Mesendoderm (in vitro differentiated cells): ENCODE results near the gene THAP5.

Experiments used
- DNase-seq: peaks from one replicate; pipeline ENCODE4 v3.0.0; 2013
- H2AK5ac ChIP-seq: 2 replicates; pipeline ENCODE4 v1.6.1; 2013; ENCODE audit warnings: low read length, inconsistent platforms
- H2BK120ac ChIP-seq: 2 replicates; pipeline ENCODE4 v1.6.1; 2013; ENCODE audit warnings: low read depth, mild to moderate bottlenecking, low read length, moderate library complexity, mixed read lengths
- H2BK15ac ChIP-seq: replicated peaks from 2 replicates; pipeline ENCODE4 v1.6.1; 2013; ENCODE audit warnings: low read depth, mild to moderate bottlenecking, moderate library complexity
- H2BK5ac ChIP-seq: 2 replicates; pipeline ENCODE4 v1.6.1; 2013; ENCODE audit warnings: low read length, inconsistent platforms
- H3K18ac ChIP-seq: 2 replicates; pipeline ENCODE4 v1.6.1; 2013; ENCODE audit warnings: mild to moderate bottlenecking, low read length, mixed read lengths
- H3K23ac ChIP-seq: one replicate; pipeline ENCODE4 v1.6.1; 2013; ENCODE audit warnings: low read length
- H3K27ac ChIP-seq: 2 replicates; pipeline ENCODE4 v1.5.1; 2013; ENCODE audit warnings: low read depth, mild to moderate bottlenecking, inconsistent platforms, low read length, moderate library complexity
- H3K27me3 ChIP-seq: 2 replicates; pipeline ENCODE4 v1.6.1; 2013; ENCODE audit warnings: low read length, control low read depth, mild to moderate bottlenecking, inconsistent platforms; ENCODE audit not compliant: insufficient read depth, poor library complexity
- H3K36me3 ChIP-seq: 2 replicates; pipeline ENCODE4 v1.6.1; 2013; ENCODE audit warnings: low read length, inconsistent platforms; ENCODE audit not compliant: control insufficient read depth, insufficient read depth
- H3K4ac ChIP-seq: one replicate; pipeline ENCODE4 v1.6.1; 2013; ENCODE audit warnings: low read depth, mild to moderate bottlenecking, low read length, moderate library complexity
- H3K4me1 ChIP-seq: 2 replicates; pipeline ENCODE4 v1.6.1; 2013; ENCODE audit warnings: low read depth, low read length, inconsistent platforms; ENCODE audit not compliant: control insufficient read depth
- H3K4me2 ChIP-seq: 2 replicates; pipeline ENCODE4 v1.6.1; 2013; ENCODE audit warnings: low read length
- H3K4me3 ChIP-seq: 2 replicates; pipeline ENCODE4 v1.5.1; 2013; ENCODE audit warnings: mild to moderate bottlenecking, low read length
- H3K56ac ChIP-seq: one replicate; pipeline ENCODE4 v1.6.1; 2013; ENCODE audit warnings: low read length
- H3K79me1 ChIP-seq: 2 replicates; pipeline ENCODE4 v1.6.1; 2013; ENCODE audit warnings: low read length, inconsistent platforms
- H3K79me2 ChIP-seq: 2 replicates; pipeline ENCODE4 v1.6.1; 2013; ENCODE audit warnings: mild to moderate bottlenecking, low read length; ENCODE audit not compliant: control insufficient read depth, insufficient read depth
- H3K9ac ChIP-seq: 2 replicates; pipeline ENCODE4 v1.6.1; 2013; ENCODE audit warnings: low read length, inconsistent platforms
- H4K5ac ChIP-seq: one replicate; pipeline ENCODE4 v1.6.1; 2013; ENCODE audit warnings: low read length
- H4K8ac ChIP-seq: one replicate; pipeline ENCODE4 v1.6.1; 2013; ENCODE audit warnings: low read depth, mild to moderate bottlenecking, control low read depth, low read length, moderate library complexity
- WGBS: extraction: QIAGEN DNeasy Blood & Tissue Kit; methylation state at CpG from one replicate; pipeline ENCODE4 v1.1.7; 2013; ENCODE audit warnings: low lambda C conversion rate, missing lambda C conversion rate; ENCODE audit not compliant: insufficient coverage; ENCODE audit errors: extremely low coverage; 5-methylcytosine and 5-hydroxymethylcytosine counted together

Gene THAP5

GRCh38 chr7:108600399-108600798 is 30.9 kb upstream of the THAP5 start:
- Histone ChIP-seq H2AK5ac (no peak overlapping the region), H2BK120ac (no peak overlapping the region), H3K18ac (no peak overlapping the region), H2BK5ac (no peak overlapping the region), H2BK15ac (no peak overlapping the region), H3K4me3 (no peak overlapping the region), H3K79me2 (no peaks in the 10 kb centered on the region), H3K4me1 (no peaks in the 10 kb centered on the region), H4K5ac (no peak overlapping the region), H3K36me3 (no peaks in the 10 kb centered on the region), H3K56ac (no peak overlapping the region), H4K8ac (no peak overlapping the region), H3K23ac (no peak overlapping the region), H3K4me2 (no peak overlapping the region), H3K27me3 (no peaks in the 10 kb centered on the region), H3K27ac (no peak overlapping the region), H3K9ac (no peak overlapping the region), H3K4ac (no peak overlapping the region), H3K79me1 (no peaks in the 10 kb centered on the region)
- no peak for DNase-seq
- WGBS: no CpG with 5 or more reads among the region's 1 CpG

- H2BK120ac ChIP-seq: no peak overlapping the region
- no peak overlapping the region for H4K5ac ChIP-seq
- H3K79me1 ChIP-seq: no peaks in the 10 kb centered on the region
- no peak overlapping the region for H3K9ac ChIP-seq
- DNase-seq: no peak
- no peaks in the 10 kb centered on the region for H3K36me3 ChIP-seq
- H3K4me1 ChIP-seq: no peaks in the 10 kb centered on the region
- no peak overlapping the region for H2BK5ac ChIP-seq
- no peak overlapping the region for H4K8ac ChIP-seq
- H3K18ac ChIP-seq: no peak overlapping the region
- no peak overlapping the region for H2BK15ac ChIP-seq
- H3K4ac ChIP-seq: no peak overlapping the region
- H3K79me2 ChIP-seq: no peaks in the 10 kb centered on the region
- H2AK5ac ChIP-seq: no peak overlapping the region
- no peak overlapping the region for H3K4me2 ChIP-seq
- no peak overlapping the region for H3K56ac ChIP-seq
- H3K27me3 ChIP-seq: no peaks in the 10 kb centered on the region
- H3K27ac ChIP-seq: no peak overlapping the region
- no peak overlapping the region for H3K4me3 ChIP-seq
- WGBS: no CpG with 5 or more reads among the region's 6 CpGs
- no peak overlapping the region for H3K23ac ChIP-seq
Observed at GRCh38 chr7:108598914-108599580, 29.5 kb upstream of the THAP5 start.

GRCh38 chr7:108598153-108598552 is 28.6 kb upstream of the THAP5 start:
- Histone ChIP-seq H3K27ac (no peak overlapping the region), H2AK5ac (no peak overlapping the region), H3K79me1 (no peaks in the 10 kb centered on the region), H3K56ac (no peak overlapping the region), H4K8ac (no peak overlapping the region), H2BK120ac (no peak overlapping the region), H3K23ac (no peak overlapping the region), H3K4ac (no peak overlapping the region), H2BK5ac (no peak overlapping the region), H3K4me2 (no peak overlapping the region), H3K79me2 (no peaks in the 10 kb centered on the region), H3K27me3 (no peaks in the 10 kb centered on the region), H3K4me1 (no peaks in the 10 kb centered on the region), H3K9ac (no peak overlapping the region), H3K36me3 (no peaks in the 10 kb centered on the region), H3K18ac (no peak overlapping the region), H2BK15ac (no peak overlapping the region), H4K5ac (no peak overlapping the region), H3K4me3 (no peak overlapping the region)
- no CpG with 5 or more reads among the region's 2 CpGs for WGBS
- no peak for DNase-seq

GRCh38 chr7:108596560-108596959 is 27.1 kb upstream of the THAP5 start:
- Histone ChIP-seq H4K8ac (no peak overlapping the region), H2BK15ac (no peak overlapping the region), H3K4me3 (no peak overlapping the region), H2BK120ac (no peak overlapping the region), H3K79me1 (no peaks in the 10 kb centered on the region), H3K23ac (no peak overlapping the region), H3K36me3 (no peaks in the 10 kb centered on the region), H3K56ac (no peak overlapping the region), H4K5ac (no peak overlapping the region), H3K79me2 (no peaks in the 10 kb centered on the region), H3K4ac (no peak overlapping the region), H3K4me2 (no peak overlapping the region), H2AK5ac (no peak overlapping the region), H3K9ac (no peak overlapping the region), H3K27ac (no peak overlapping the region), H2BK5ac (no peak overlapping the region), H3K27me3 (no peaks in the 10 kb centered on the region), H3K18ac (no peak overlapping the region), H3K4me1 (no peaks in the 10 kb centered on the region)
- no peak for DNase-seq
- WGBS: no CpG with 5 or more reads among the region's 4 CpGs

- no peak overlapping the region for H3K23ac ChIP-seq
- WGBS: no CpG with 5 or more reads among the region's 3 CpGs
- H3K4me3 ChIP-seq: no peak overlapping the region
- H3K79me1 ChIP-seq: no peaks in the 10 kb centered on the region
- no peak overlapping the region for H4K5ac ChIP-seq
- no peak overlapping the region for H3K4ac ChIP-seq
- no peak overlapping the region for H2BK5ac ChIP-seq
- H3K27ac ChIP-seq: no peak overlapping the region
- no peak overlapping the region for H3K4me2 ChIP-seq
- H3K18ac ChIP-seq: no peak overlapping the region
- H3K79me2 ChIP-seq: no peaks in the 10 kb centered on the region
- H3K9ac ChIP-seq: no peak overlapping the region
- no peaks in the 10 kb centered on the region for H3K4me1 ChIP-seq
- DNase-seq: no peak
- H4K8ac ChIP-seq: no peak overlapping the region
- H3K27me3 ChIP-seq: no peaks in the 10 kb centered on the region
- H2BK15ac ChIP-seq: no peak overlapping the region
- H3K36me3 ChIP-seq: no peaks in the 10 kb centered on the region
- no peak overlapping the region for H2AK5ac ChIP-seq
- H2BK120ac ChIP-seq: no peak overlapping the region
- no peak overlapping the region for H3K56ac ChIP-seq
Observed at GRCh38 chr7:108592646-108593201, 23.2 kb upstream of the THAP5 start.

- Histone ChIP-seq H2BK120ac (no peak overlapping the region), H3K9ac (no peak overlapping the region), H3K56ac (no peak overlapping the region), H3K23ac (no peak overlapping the region), H3K4me3 (no peak overlapping the region), H2AK5ac (no peak overlapping the region), H3K18ac (no peak overlapping the region), H3K4ac (no peak overlapping the region), H3K27ac (no peak overlapping the region), H3K4me1 (no peaks in the 10 kb centered on the region), H4K5ac (no peak overlapping the region), H3K36me3 (no peaks in the 10 kb centered on the region), H3K27me3 (no peaks in the 10 kb centered on the region), H3K79me2 (no peaks in the 10 kb centered on the region), H2BK15ac (no peak overlapping the region), H3K79me1 (no peaks in the 10 kb centered on the region), H2BK5ac (no peak overlapping the region), H3K4me2 (no peak overlapping the region), H4K8ac (no peak overlapping the region)
- no peak for DNase-seq
- no CpG with 5 or more reads among the region's 2 CpGs for WGBS
Observed at GRCh38 chr7:108590606-108591005, 21.1 kb upstream of the THAP5 start.
